NT2/D1 (cell line): ENCODE measurements around the gene SLC4A4.

Experiments
- DNase-seq: peaks from one replicate; pipeline ENCODE4 v3.0.0-alpha.2; 2011; ENCODE audit warnings: low read depth, low spot score
- H3K27me3 ChIP-seq: 2 replicates; pipeline ENCODE4 v1.6.0; 2011; ENCODE audit warnings: mild to moderate bottlenecking; ENCODE audit not compliant: insufficient read length, insufficient read depth
- H3K36me3 ChIP-seq: 2 replicates; pipeline ENCODE4 v1.6.1; 2011; ENCODE audit warnings: mild to moderate bottlenecking, low read length, mixed read lengths; ENCODE audit not compliant: insufficient read depth, insufficient read length
- H3K4me1 ChIP-seq: 2 replicates; pipeline ENCODE4 v1.5.1; 2011; ENCODE audit not compliant: insufficient read depth, insufficient read length
- H3K4me3 ChIP-seq: 2 replicates; pipeline ENCODE4 v1.5.1; 2011; ENCODE audit warnings: low read depth; ENCODE audit not compliant: insufficient read length
- H3K9ac ChIP-seq: 2 replicates; pipeline ENCODE4 v1.6.0; 2011; ENCODE audit warnings: low read depth; ENCODE audit not compliant: insufficient read length
- H3K9me3 ChIP-seq: 2 replicates; pipeline ENCODE4 v1.5.1; 2011; ENCODE audit warnings: mild to moderate bottlenecking, low read length; ENCODE audit not compliant: insufficient read depth
- SUZ12 ChIP-seq: IDR thresholded peaks from 2 replicates; pipeline ENCODE4 v1.6.1; 2011; ENCODE audit not compliant: insufficient read length, insufficient read depth; ENCODE audit errors: extremely low read depth
- YY1 ChIP-seq: IDR thresholded peaks from 2 replicates; pipeline ENCODE4 v1.6.1; 2011; ENCODE audit not compliant: insufficient read length, insufficient read depth
- ZNF274 ChIP-seq: IDR thresholded peaks from 2 replicates; pipeline ENCODE4 v1.6.1; 2011; ENCODE audit warnings: mild to moderate bottlenecking, low read depth, low read length

Gene SLC4A4

DNA sequence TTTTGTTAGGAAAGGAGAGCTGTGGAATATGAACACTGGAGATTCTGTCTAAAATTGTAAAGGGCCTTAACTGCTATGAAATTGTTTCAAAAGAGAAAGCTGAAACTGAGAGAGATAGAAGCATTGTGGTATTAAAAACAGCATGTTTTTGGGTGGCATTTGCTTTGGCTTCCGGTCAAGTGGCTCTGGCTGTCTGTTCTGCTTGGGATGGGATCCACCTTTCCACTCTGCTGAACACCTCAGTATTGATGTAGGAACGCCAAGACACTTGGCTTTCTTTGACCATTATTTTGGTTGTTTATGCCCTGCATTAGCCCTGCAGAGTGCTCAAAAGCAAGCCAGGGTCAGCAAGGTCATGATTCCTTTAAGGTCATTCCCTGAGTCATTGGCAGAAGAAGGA, 199.7 kb downstream of the SLC4A4 start:
- Histone ChIP-seq H3K27me3 (no peaks in the 10 kb centered on the region), H3K9ac (no peak overlapping the region), H3K36me3 (no peaks in the 10 kb centered on the region), H3K4me3 (no peak overlapping the region), H3K9me3 (no peaks in the 10 kb centered on the region), H3K4me1 (no peaks in the 10 kb centered on the region)
- TF ChIP-seq YY1: no peak
- TF ChIP-seq ZNF274: no peak
- TF ChIP-seq SUZ12: no peak
- DNase-seq: no peak

DNA sequence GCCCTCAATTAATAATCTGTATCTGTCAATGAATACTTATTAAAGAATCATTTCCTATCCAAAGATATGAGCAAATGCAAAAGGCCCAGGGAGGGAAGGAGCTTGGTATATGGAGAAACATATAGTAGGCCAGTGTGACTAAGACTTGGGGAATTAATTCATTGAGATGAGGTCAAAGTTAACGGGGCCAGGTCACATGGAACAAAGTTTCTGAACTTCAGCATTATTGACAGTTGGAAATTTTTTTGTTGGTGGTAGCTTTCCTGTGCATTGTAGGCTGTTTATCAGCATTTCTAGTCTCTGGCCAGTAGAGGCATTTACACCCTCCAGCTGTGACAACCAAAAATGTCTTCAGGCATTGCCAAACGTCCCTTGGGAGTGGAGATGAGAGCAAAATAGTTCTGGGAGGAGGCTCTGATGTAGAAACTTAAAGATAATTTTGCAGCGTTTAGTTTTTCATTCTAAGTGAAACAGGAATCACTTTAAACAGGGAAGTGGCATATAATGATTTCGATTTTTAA, 202.0 kb downstream of the SLC4A4 start:
- TF ChIP-seq YY1: no peak
- TF ChIP-seq SUZ12: no peak
- no peak for TF ChIP-seq ZNF274
- no peaks in the 10 kb centered on the region for H3K27me3 ChIP-seq

DNA sequence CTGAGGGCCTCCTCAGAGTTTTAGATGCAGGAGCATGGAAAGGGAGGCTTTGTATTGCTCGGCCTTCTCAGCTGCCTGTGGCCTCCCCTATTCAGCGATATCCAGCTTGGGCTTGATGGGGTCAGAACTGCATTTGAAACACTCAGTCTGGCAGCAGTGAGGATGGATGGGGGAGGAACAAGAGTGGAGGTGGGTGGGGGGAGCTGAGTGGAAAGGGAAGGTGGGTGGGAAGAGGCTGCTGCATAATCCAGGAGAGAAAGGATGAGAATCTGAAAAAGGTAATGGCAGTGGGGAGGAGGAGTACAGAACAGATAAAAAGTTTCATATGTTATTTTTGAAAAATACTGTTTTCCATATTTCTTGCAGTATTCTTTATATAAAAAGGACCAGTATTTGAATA, 202.7 kb downstream of the SLC4A4 start:
- DNase-seq: no peak
- H3K9ac ChIP-seq: no peak overlapping the region
- H3K36me3 ChIP-seq: no peaks in the 10 kb centered on the region
- no peak overlapping the region for H3K4me3 ChIP-seq
- TF ChIP-seq SUZ12 (no peak), YY1 (no peak), ZNF274 (no peak)
- H3K27me3 ChIP-seq: no peaks in the 10 kb centered on the region
- no peaks in the 10 kb centered on the region for H3K4me1 ChIP-seq
- H3K9me3 ChIP-seq: no peaks in the 10 kb centered on the region

More for the DNA sequence above, 202.0 kb downstream of the SLC4A4 start:
- Histone ChIP-seq H3K9me3 (no peaks in the 10 kb centered on the region), H3K4me3 (no peak overlapping the region), H3K4me1 (no peaks in the 10 kb centered on the region), H3K36me3 (no peaks in the 10 kb centered on the region), H3K9ac (no peak overlapping the region)
- no peak for DNase-seq

DNA sequence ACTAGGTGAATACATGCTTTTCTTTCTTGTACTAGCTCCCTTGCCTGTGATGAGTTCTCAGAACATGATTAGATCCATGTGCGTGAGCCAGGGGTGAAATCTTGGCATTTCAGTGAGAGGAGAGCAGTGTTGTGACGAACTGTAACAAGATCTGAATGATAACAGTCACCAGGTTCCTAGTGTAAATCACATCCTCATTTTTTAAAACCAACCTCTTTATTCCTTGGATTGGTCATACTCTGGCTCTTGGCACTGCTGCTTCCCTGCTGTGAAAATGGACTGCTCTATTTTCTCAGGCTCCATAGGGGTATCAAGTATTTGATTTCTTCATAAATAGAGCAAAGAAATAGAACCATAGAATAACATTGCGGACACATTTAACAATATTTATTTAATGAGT, 206.3 kb downstream of the SLC4A4 start:
- Histone ChIP-seq H3K4me3 (no peak overlapping the region), H3K9me3 (no peaks in the 10 kb centered on the region), H3K27me3 (no peaks in the 10 kb centered on the region), H3K4me1 (no peaks in the 10 kb centered on the region), H3K9ac (no peak overlapping the region), H3K36me3 (no peaks in the 10 kb centered on the region)
- no peak for DNase-seq
- TF ChIP-seq SUZ12 (no peak), YY1 (no peak), ZNF274 (no peak)

DNA sequence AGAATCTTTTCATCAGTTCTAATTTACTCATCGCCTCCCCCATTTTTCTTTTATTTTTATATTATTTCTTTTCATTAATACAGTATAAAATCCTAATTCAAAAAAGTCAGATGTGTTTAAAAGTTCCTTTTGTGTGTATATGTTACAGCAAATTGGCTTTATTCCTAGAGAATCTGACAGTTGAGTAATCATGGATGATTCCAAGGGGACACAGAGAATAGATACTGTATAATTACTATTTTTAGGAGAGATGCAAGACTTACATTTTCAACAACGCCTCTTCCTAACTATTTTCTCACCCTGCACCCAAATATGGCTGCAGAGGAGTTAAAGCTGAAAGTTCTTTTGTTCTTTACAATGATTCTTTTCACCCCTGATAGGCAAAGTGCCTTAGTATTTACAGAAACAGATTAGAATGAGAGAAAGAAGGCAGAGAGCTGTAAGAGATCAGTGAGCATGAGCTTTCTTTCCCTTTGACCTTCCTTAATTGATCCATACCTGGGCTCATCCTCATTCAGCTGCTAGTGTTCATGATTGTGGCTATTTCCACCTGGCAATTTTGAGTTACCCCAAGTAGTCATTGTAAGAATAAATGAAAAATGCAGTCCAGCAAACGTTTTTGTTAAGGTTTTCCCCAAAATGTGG, 210.8 kb downstream of the SLC4A4 start:
- Histone ChIP-seq H3K9me3 (no peaks in the 10 kb centered on the region), H3K4me1 (no peaks in the 10 kb centered on the region), H3K9ac (no peak overlapping the region), H3K4me3 (no peak overlapping the region), H3K27me3 (no peaks in the 10 kb centered on the region), H3K36me3 (no peaks in the 10 kb centered on the region)
- TF ChIP-seq SUZ12: no peak
- no peak for TF ChIP-seq ZNF274
- TF ChIP-seq YY1: no peak
- no peak for DNase-seq

DNA sequence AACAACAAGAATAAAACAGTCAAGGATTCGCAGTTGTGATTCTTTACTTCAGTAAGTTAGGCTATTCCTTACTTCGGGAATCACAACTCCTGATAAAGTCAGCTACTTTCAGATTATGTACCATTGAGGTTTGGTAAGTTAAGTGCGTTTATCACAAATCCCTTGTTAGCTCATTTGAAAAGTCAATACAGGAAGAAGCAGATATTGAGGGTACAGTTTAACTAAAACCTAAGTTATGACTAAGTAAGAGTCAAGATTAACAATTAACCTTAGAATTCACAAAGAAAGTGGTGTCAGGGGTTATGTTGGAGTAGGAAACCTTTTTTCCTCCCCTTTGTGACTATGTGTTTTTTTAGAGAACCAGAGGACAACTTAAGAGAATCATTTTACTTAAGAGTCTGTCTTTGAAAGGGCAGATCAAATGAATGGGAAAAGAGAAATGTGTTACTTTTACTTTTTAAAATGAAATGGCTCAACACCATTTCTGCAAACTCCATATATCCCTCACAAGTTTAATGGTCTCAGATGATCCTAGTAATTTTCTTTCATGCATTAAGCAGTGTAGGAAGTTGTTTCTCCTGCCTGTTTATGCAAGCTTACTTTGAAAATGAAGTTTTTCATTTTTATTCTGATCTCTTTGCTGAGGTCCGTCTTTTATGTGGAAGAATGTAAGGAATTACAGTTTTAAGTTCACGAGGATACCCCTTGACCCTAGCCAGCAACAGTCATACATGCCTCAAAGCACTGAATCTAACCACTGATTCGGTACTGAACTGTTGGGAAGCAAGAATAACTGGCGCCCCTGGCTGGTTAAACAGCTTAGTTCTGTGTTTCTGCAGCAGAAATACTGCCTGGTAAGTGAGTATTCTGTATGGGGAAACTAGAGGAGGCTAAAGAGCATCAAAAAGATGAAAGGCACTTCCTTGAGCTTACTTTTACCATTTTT, 211.7 kb downstream of the SLC4A4 start:
- no peak for DNase-seq
- H3K9me3 ChIP-seq: no peaks in the 10 kb centered on the region
- no peak for TF ChIP-seq YY1
- no peak for TF ChIP-seq ZNF274
- TF ChIP-seq SUZ12: no peak

DNA sequence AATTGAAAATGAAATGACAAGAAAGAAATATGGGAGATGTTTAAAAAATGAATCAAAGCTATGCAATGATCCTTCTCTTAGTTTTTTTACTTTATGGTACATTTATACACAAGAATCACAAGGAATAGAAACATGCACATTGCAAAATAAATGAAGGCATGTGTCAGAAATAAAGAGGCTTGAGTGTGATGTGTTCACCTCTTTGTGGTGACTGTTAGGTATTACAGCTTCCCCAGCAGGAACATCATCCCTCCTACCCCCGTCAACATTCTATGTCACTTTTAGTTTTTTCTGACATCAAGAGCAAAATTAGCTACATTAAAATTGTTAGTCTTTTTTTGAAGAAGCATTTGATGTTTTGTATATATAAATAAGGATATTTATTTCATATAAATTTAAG, 214.8 kb downstream of the SLC4A4 start:
- TF ChIP-seq SUZ12 (no peak), ZNF274 (no peak), YY1 (no peak)
- no peaks in the 10 kb centered on the region for H3K4me1 ChIP-seq
- no peaks in the 10 kb centered on the region for H3K27me3 ChIP-seq
- no peaks in the 10 kb centered on the region for H3K9me3 ChIP-seq
- H3K4me3 ChIP-seq: no peak overlapping the region
- no peak overlapping the region for H3K9ac ChIP-seq
- H3K36me3 ChIP-seq: no peaks in the 10 kb centered on the region
- DNase-seq: no peak

More for the DNA sequence above, 211.7 kb downstream of the SLC4A4 start:
- no peaks in the 10 kb centered on the region for H3K36me3 ChIP-seq
- H3K9ac ChIP-seq: no peak overlapping the region
- H3K27me3 ChIP-seq: no peaks in the 10 kb centered on the region
- no peak overlapping the region for H3K4me3 ChIP-seq
- H3K4me1 ChIP-seq: no peaks in the 10 kb centered on the region
